Keratinocyte (primary cell): ENCODE measurements around the gene MICALL2. TPM values are rescaled to one million over a fixed set of nuclear protein-coding genes. Genes with fewer than 3 reads are reported as not detected.

ENCODE experiments used
- DNase-seq: peaks from one replicate; pipeline ENCODE4 v3.0.0-alpha.2; 2011; ENCODE audit warnings: low read depth, missing footprints, low spot score
- FAIRE-seq: peaks from 2 replicates; lab custom pipeline; 2011; peaks lifted over from hg19 to GRCh38; lab: Jason Lieb, UNC
- H2AFZ ChIP-seq: 2 replicates; pipeline ENCODE4 v1.6.0; 2012; ENCODE audit warnings: low read length, control low read depth, inconsistent platforms; ENCODE audit not compliant: control insufficient read depth
- H3K27ac ChIP-seq: 2 replicates; pipeline ENCODE4 v1.5.1; 2011; ENCODE audit warnings: low read length; ENCODE audit not compliant: control insufficient read depth, insufficient read depth
- H3K27me3 ChIP-seq: 3 replicates; pipeline ENCODE4 v1.6.0; 2011; ENCODE audit warnings: low read length; ENCODE audit not compliant: control insufficient read depth, insufficient read depth; ENCODE audit errors: extremely low read depth
- H3K36me3 ChIP-seq, 2 experiments: 2 replicates in 1 of 2; 3 replicates in 1 of 2; pipeline ENCODE4 v1.5.1; 2011; ENCODE audit warnings: low read length in 2 of 2, mild to moderate bottlenecking in 1 of 2; ENCODE audit not compliant: control insufficient read depth in 2 of 2, insufficient read depth in 2 of 2; ENCODE audit errors: extremely low read depth in 1 of 2
- H3K4me1 ChIP-seq: 3 replicates; pipeline ENCODE4 v1.5.1; 2011; ENCODE audit warnings: low read length; ENCODE audit not compliant: control insufficient read depth, insufficient read depth; ENCODE audit errors: extremely low read depth
- H3K4me2 ChIP-seq: 3 replicates; pipeline ENCODE4 v1.6.0; 2011; ENCODE audit warnings: low read depth, low read length; ENCODE audit not compliant: control insufficient read depth, insufficient read depth; ENCODE audit errors: extremely low read depth
- H3K4me3 ChIP-seq, 3 experiments: fragments of 200-600 bp in 1 of 3; sonication (generic) in 1 of 3; 2 replicates in 2 of 3; 3 replicates in 1 of 3; pipeline ENCODE4 v1.5.1; 2011 to 2016; ENCODE audit warnings: low read length in 3 of 3, mild to moderate bottlenecking in 3 of 3, control low read depth in 2 of 3, inconsistent platforms in 1 of 3, low read depth in 1 of 3, mixed read lengths in 1 of 3, mixed run types in 1 of 3, moderate library complexity in 1 of 3; ENCODE audit not compliant: control insufficient read depth in 2 of 3, insufficient read depth in 2 of 3; ENCODE audit errors: extremely low read depth in 1 of 3
- H3K79me2 ChIP-seq: 2 replicates; pipeline ENCODE4 v1.6.0; 2012; ENCODE audit warnings: low read length; ENCODE audit not compliant: control insufficient read depth, insufficient read depth
- H3K9ac ChIP-seq: 3 replicates; pipeline ENCODE4 v1.6.0; 2011; ENCODE audit warnings: low read length; ENCODE audit not compliant: control insufficient read depth, insufficient read depth; ENCODE audit errors: extremely low read depth
- H3K9me1 ChIP-seq: 3 replicates; pipeline ENCODE4 v1.6.0; 2011; ENCODE audit warnings: low read length; ENCODE audit not compliant: control insufficient read depth, insufficient read depth; ENCODE audit errors: extremely low read depth
- H3K9me3 ChIP-seq: 2 replicates; pipeline ENCODE4 v1.5.1; 2012; ENCODE audit warnings: low read depth, low read length; ENCODE audit not compliant: control insufficient read depth
- H4K20me1 ChIP-seq: 3 replicates; pipeline ENCODE4 v1.6.0; 2011; ENCODE audit warnings: low read length; ENCODE audit not compliant: control insufficient read depth, insufficient read depth; ENCODE audit errors: extremely low read depth
- CTCF ChIP-seq, 3 experiments: IDR thresholded peaks in 1 of 3; conservative IDR thresholded peaks in 1 of 3; optimal IDR thresholded peaks in 1 of 3; 2 replicates in 2 of 3; 3 replicates in 1 of 3; pipeline versions ENCODE3 to v1.5.1; 2011; ENCODE audit warnings: low read length in 3 of 3, mild to moderate bottlenecking in 3 of 3, moderate library complexity in 2 of 3, control low read depth in 1 of 3, inconsistent platforms in 1 of 3; ENCODE audit not compliant: insufficient read depth in 2 of 3; ENCODE audit errors: extremely low read depth in 1 of 3
- EZH2 ChIP-seq: IDR thresholded peaks from one replicate; pipeline ENCODE4 v1.6.1; 2012; ENCODE audit warnings: inconsistent platforms, mild to moderate bottlenecking, low read length, moderate library complexity
- dilution Hi-C: fragments of 300-500 bp; cut with MboI; formaldehyde crosslinking; loops from one replicate; pipeline ENCODE4 v1.7.0; 2020; ENCODE audit warnings: low sequenced_read_pairs; ENCODE audit not compliant: extremely low pct_ligation_motif_present
- polyA plus RNA-seq, 5 experiments: library from polyadenylated mRNA; depleted of rRNA in 3 of 5; stranded (reverse) in 3 of 5; stranded (forward) in 1 of 5; unstranded in 1 of 5; fragments of >200 nt; gene quantifications; 1 replicate in 1 of 5; 2 replicates in 3 of 5; 3 replicates in 1 of 5; pipeline versions ENCODE4 v1.2.1 to v1.2.3, GENCODE V29; 2011 to 2012; ENCODE audit warnings: missing spikeins in 2 of 5, low read depth in 1 of 5, low replicate concordance in 1 of 5

The MICALL2 gene
- polyA plus RNA-seq, 1 donor (not counting 4 experiments of a cell fraction or from before 2014, with no cell fraction given), result 10.4 TPM

- no peak overlapping the region for H3K27ac ChIP-seq
- dilution Hi-C loops, result no loop called here
- H2AFZ ChIP-seq, result no peak overlapping the region
- no peaks in the 10 kb centered on the region for H3K36me3 ChIP-seq
- no peak for FAIRE-seq
- H3K9me1 ChIP-seq, result no peaks in the 10 kb centered on the region
- H4K20me1 ChIP-seq, result no peaks in the 10 kb centered on the region
- TF ChIP-seq CTCF (optimal IDR thresholded peaks at IDR 0.05 in 1 of 3, IDR thresholded peaks at IDR 0.05 in 1 of 3, conservative IDR thresholded peaks at IDR 0.05 in 1 of 3; ENCODE audit: extremely low read depth in 1 of 3, insufficient read depth in 2 of 3, low read length in 3 of 3) (no peak), EZH2 (no peak)
- peaks cover 26% of the 10 kb centered on the region for H3K27me3 ChIP-seq
- no peaks in the 10 kb centered on the region for H3K79me2 ChIP-seq
- no peaks in the 10 kb centered on the region for H3K4me1 ChIP-seq
- no peak overlapping the region for H3K9ac ChIP-seq
- H3K9me3 ChIP-seq, result no peaks in the 10 kb centered on the region
- H3K4me2 ChIP-seq, result no peak overlapping the region
- no peak for DNase-seq
- H3K4me3 ChIP-seq, result no peak overlapping the region
Measured at GRCh38 chr7:1401011-1401410, 58.3 kb downstream of the MICALL2 start.

GRCh38 chr7:1400371-1400770, 58.9 kb downstream of the MICALL2 start:
- Histone ChIP-seq H3K79me2 (no peaks in the 10 kb centered on the region), H2AFZ (no peak overlapping the region), H3K9ac (no peak overlapping the region), H3K27ac (no peak overlapping the region), H3K27me3 (peaks cover 26% of the 10 kb centered on the region), H3K9me3 (no peaks in the 10 kb centered on the region), H3K4me2 (no peak overlapping the region), H3K36me3 (no peaks in the 10 kb centered on the region), H3K9me1 (no peaks in the 10 kb centered on the region), H3K4me1 (no peaks in the 10 kb centered on the region), H4K20me1 (no peaks in the 10 kb centered on the region), H3K4me3 (no peak overlapping the region)
- FAIRE-seq (no peak), DNase-seq (no peak)
- dilution Hi-C loops, result no loop called here
- TF ChIP-seq EZH2 (no peak), CTCF (optimal IDR thresholded peaks at IDR 0.05 in 1 of 3, IDR thresholded peaks at IDR 0.05 in 1 of 3, conservative IDR thresholded peaks at IDR 0.05 in 1 of 3; ENCODE audit: extremely low read depth in 1 of 3, insufficient read depth in 2 of 3, low read length in 3 of 3) (no peak)
